ENCODE results near the gene OR56A4. TPM values are rescaled to one million over a fixed set of nuclear protein-coding genes. Genes with fewer than 3 reads are reported as not detected.
A peak's percentile ranks its signal among the peaks of the same experiment; 100 is the strongest.

The OR56A4 gene
- total RNA-seq (2021) (0.20 to 0.46 TPM (median 0.25 TPM) in 3 replicates), Bru-seq, nascent RNA (percentile 33 among the genes with signal in this experiment)
- long read RNA-seq, experiment 1 = 0 reads
- long read RNA-seq, experiment 2 = 0 reads
- long read RNA-seq, experiment 3 = 0 reads

GRCh38 chr11:6006846-6007245 lies at the start of gene OR56A4:
Gene OR56A4, minus strand, starts transcription at chr11:6006946. Its CDS starts 3,954 bp downstream, at chr11:6002992.
- POLR2A ChIA-PET = no interaction called here
- TF ChIP-seq OVOL2 (CRISPR knock-in tag; IDR thresholded peaks at IDR 0.05; ENCODE audit: borderline replicate concordance) (no peak), SMAD4 (CRISPR knock-in tag; IDR thresholded peaks at IDR 0.05) (no peak), E2F5 (CRISPR knock-in tag; IDR thresholded peaks at IDR 0.05) (no peak), FOXJ3 (CRISPR knock-in tag; IDR thresholded peaks at IDR 0.05; ENCODE audit: borderline replicate concordance) (no peak)
- TF ChIP-seq, protein P1, sequence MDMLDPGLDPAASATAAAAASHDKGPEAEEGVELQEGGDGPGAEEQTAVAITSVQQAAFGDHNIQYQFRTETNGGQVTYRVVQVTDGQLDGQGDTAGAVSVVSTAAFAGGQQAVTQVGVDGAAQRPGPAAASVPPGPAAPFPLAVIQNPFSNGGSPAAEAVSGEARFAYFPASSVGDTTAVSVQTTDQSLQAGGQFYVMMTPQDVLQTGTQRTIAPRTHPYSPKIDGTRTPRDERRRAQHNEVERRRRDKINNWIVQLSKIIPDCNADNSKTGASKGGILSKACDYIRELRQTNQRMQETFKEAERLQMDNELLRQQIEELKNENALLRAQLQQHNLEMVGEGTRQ (CRISPR knock-in tag; IDR thresholded peaks at IDR 0.05) = no peak
- TF ChIP-seq, protein P2, sequence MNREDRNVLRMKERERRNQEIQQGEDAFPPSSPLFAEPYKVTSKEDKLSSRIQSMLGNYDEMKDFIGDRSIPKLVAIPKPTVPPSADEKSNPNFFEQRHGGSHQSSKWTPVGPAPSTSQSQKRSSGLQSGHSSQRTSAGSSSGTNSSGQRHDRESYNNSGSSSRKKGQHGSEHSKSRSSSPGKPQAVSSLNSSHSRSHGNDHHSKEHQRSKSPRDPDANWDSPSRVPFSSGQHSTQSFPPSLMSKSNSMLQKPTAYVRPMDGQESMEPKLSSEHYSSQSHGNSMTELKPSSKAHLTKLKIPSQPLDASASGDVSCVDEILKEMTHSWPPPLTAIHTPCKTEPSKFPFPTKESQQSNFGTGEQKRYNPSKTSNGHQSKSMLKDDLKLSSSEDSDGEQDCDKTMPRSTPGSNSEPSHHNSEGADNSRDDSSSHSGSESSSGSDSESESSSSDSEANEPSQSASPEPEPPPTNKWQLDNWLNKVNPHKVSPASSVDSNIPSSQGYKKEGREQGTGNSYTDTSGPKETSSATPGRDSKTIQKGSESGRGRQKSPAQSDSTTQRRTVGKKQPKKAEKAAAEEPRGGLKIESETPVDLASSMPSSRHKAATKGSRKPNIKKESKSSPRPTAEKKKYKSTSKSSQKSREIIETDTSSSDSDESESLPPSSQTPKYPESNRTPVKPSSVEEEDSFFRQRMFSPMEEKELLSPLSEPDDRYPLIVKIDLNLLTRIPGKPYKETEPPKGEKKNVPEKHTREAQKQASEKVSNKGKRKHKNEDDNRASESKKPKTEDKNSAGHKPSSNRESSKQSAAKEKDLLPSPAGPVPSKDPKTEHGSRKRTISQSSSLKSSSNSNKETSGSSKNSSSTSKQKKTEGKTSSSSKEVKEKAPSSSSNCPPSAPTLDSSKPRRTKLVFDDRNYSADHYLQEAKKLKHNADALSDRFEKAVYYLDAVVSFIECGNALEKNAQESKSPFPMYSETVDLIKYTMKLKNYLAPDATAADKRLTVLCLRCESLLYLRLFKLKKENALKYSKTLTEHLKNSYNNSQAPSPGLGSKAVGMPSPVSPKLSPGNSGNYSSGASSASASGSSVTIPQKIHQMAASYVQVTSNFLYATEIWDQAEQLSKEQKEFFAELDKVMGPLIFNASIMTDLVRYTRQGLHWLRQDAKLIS (CRISPR knock-in tag; IDR thresholded peaks at IDR 0.05; ENCODE audit: borderline replicate concordance) = no peak
- TF ChIP-seq, protein P3, sequence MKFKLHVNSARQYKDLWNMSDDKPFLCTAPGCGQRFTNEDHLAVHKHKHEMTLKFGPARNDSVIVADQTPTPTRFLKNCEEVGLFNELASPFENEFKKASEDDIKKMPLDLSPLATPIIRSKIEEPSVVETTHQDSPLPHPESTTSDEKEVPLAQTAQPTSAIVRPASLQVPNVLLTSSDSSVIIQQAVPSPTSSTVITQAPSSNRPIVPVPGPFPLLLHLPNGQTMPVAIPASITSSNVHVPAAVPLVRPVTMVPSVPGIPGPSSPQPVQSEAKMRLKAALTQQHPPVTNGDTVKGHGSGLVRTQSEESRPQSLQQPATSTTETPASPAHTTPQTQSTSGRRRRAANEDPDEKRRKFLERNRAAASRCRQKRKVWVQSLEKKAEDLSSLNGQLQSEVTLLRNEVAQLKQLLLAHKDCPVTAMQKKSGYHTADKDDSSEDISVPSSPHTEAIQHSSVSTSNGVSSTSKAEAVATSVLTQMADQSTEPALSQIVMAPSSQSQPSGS (CRISPR knock-in tag; IDR thresholded peaks at IDR 0.05; ENCODE audit: borderline replicate concordance, low read depth) = no peak
- TF ChIP-seq, protein P4, sequence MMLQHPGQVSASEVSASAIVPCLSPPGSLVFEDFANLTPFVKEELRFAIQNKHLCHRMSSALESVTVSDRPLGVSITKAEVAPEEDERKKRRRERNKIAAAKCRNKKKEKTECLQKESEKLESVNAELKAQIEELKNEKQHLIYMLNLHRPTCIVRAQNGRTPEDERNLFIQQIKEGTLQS (CRISPR knock-in tag; conservative IDR thresholded peaks at IDR 0.05) = no peak
- no peaks in the 10 kb centered on the region for H3K4me1 Mint-ChIP-seq

DNA sequence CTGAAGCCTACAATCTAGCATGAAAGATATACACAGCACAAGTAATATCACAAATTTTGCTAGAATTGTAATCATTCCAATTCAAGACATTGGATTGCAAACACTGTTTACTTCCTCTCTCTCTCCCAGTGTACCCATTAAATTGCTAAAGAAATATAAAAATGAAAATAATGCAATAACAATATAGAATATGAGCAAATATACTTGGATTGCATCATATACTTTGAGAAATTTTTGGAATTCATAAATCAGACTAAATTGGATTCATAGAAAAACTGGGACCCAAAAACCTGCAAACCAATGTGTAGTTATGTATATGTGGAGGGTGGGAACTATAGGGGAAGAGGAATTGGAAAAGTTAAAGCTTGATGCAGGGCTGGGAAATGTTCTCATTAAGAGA lies 48.8 kb upstream of the OR56A4 start:
- CTCF ChIA-PET = no interaction called here
- no peak for DNase-seq (ENCODE audit: low spot score)

More at GRCh38 chr11:6006846-6007245, at the start of gene OR56A4:
- Mint-ChIP-seq H3K27me3 (ENCODE audit: low read depth) (no peaks in the 10 kb centered on the region), H3K4me3 (no peak within 1 kb of the TSS), H3K27ac (no peak within 1 kb of the TSS; the same call in 1 of the 2 replicates), H3K36me3 (no peaks in the 10 kb centered on the region), H3K9me3 (no peaks in the 10 kb centered on the region)
- ATAC-seq (no peak), DNase-seq (ENCODE audit: low spot score) (no peak)
- CTCF ChIA-PET = no interaction called here

More for the DNA sequence above, 48.8 kb upstream of the OR56A4 start:
- TF ChIP-seq ETV6 (CRISPR knock-in tag; IDR thresholded peaks at IDR 0.05) = no peak
- TF ChIP-seq, protein P5, sequence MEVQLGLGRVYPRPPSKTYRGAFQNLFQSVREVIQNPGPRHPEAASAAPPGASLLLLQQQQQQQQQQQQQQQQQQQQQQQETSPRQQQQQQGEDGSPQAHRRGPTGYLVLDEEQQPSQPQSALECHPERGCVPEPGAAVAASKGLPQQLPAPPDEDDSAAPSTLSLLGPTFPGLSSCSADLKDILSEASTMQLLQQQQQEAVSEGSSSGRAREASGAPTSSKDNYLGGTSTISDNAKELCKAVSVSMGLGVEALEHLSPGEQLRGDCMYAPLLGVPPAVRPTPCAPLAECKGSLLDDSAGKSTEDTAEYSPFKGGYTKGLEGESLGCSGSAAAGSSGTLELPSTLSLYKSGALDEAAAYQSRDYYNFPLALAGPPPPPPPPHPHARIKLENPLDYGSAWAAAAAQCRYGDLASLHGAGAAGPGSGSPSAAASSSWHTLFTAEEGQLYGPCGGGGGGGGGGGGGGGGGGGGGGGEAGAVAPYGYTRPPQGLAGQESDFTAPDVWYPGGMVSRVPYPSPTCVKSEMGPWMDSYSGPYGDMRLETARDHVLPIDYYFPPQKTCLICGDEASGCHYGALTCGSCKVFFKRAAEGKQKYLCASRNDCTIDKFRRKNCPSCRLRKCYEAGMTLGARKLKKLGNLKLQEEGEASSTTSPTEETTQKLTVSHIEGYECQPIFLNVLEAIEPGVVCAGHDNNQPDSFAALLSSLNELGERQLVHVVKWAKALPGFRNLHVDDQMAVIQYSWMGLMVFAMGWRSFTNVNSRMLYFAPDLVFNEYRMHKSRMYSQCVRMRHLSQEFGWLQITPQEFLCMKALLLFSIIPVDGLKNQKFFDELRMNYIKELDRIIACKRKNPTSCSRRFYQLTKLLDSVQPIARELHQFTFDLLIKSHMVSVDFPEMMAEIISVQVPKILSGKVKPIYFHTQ (CRISPR knock-in tag; IDR thresholded peaks at IDR 0.05) = no peak
- Mint-ChIP-seq H3K27me3 (ENCODE audit: low read depth) (no peaks in the 10 kb centered on the region; the same call in 1 of the 2 replicates), H3K27ac (no peak overlapping the region), H3K4me1 (peaks cover 19% of the 10 kb centered on the region), H3K36me3 (no peaks in the 10 kb centered on the region), H3K4me3 (no peak overlapping the region), H3K9me3 (peaks cover 12% of the 10 kb centered on the region)
- POLR2A ChIA-PET = no interaction called here
- ATAC-seq = no peak

Measured in WTC11 (cell line).